ENCODE data around the gene P3H4. TPM values are rescaled to one million over a fixed set of nuclear protein-coding genes. Genes with fewer than 3 reads are reported as not detected.
"Not testable (repeated sequence)": the region's sequence is repeated elsewhere in the genome, so short reads cannot be mapped to it uniquely, and the experiment has no call there.

P3H4 gene
- total RNA-seq, 1 experiment from 2014 or later: 36.4 TPM

- ChIA-PET CTCF (interaction anchor here (1.1 to 1.3 kb wide), 2 partner anchors 111 to 116 kb away, joined by 5 read pairs; no protein-coding TSS in a partner anchor), POLR2A (interaction anchor here (0.6 to 4.4 kb wide), 6 partner anchors 11 to 159 kb away, joined by 3 to 35 read pairs (median 3); partner anchors contain the start of genes KLHL10, KLHL11 and ODAD4)
- intact Hi-C loops (cut with micrococcal nuclease): no loop called here
- no peaks in the 10 kb centered on the region for H3K9me3 Mint-ChIP-seq (ENCODE audit: unreplicated experiment)
- H3K4me1 Mint-ChIP-seq (ENCODE audit: insufficient read depth, unreplicated experiment): no peaks in the 10 kb centered on the region
- DNase-seq (ENCODE audit: unreplicated experiment): no peak
- TF ChIP-seq CTCF (IDR thresholded peaks at IDR 0.05; ENCODE audit: unreplicated experiment): no peak
- H3K4me3 Mint-ChIP-seq (ENCODE audit: unreplicated experiment): no peak overlapping the region
- no TSS peak for BruUV-seq (replicated peaks)
- peaks cover 23% of the 10 kb centered on the region for H3K36me3 Mint-ChIP-seq (ENCODE audit: insufficient read depth, unreplicated experiment)
- no peak overlapping the region for H3K27ac Mint-ChIP-seq (ENCODE audit: low read depth, unreplicated experiment)
- H3K27me3 Mint-ChIP-seq (ENCODE audit: insufficient read depth, unreplicated experiment): no peaks in the 10 kb centered on the region
Observed at GRCh38 chr17:41848788-41849187, 37.0 kb upstream of the P3H4 start.

GRCh38 chr17:41844971-41845370 lies 33.2 kb upstream of the P3H4 start:
- CTCF ChIA-PET: no interaction called here
- intact Hi-C loops (cut with micrococcal nuclease): no loop called here
- Mint-ChIP-seq H3K36me3 (ENCODE audit: insufficient read depth, unreplicated experiment) (peaks cover 1% of the 10 kb centered on the region), H3K4me3 (ENCODE audit: unreplicated experiment) (no peak overlapping the region), H3K27ac (ENCODE audit: low read depth, unreplicated experiment) (no peak overlapping the region), H3K4me1 (ENCODE audit: insufficient read depth, unreplicated experiment) (no peaks in the 10 kb centered on the region), H3K9me3 (ENCODE audit: unreplicated experiment) (no peaks in the 10 kb centered on the region), H3K27me3 (ENCODE audit: insufficient read depth, unreplicated experiment) (no peaks in the 10 kb centered on the region)
- no peak for TF ChIP-seq CTCF (IDR thresholded peaks at IDR 0.05; ENCODE audit: unreplicated experiment)
- POLR2A ChIA-PET: no interaction called here
- no TSS peak for BruUV-seq (replicated peaks)
- no peak for DNase-seq (ENCODE audit: unreplicated experiment)

- H3K4me3 Mint-ChIP-seq (ENCODE audit: unreplicated experiment); H3K27me3 Mint-ChIP-seq (ENCODE audit: insufficient read depth, unreplicated experiment); CTCF ChIA-PET; BruUV-seq (replicated peaks); H3K27ac Mint-ChIP-seq (ENCODE audit: low read depth, unreplicated experiment); intact Hi-C loops (cut with micrococcal nuclease); H3K36me3 Mint-ChIP-seq (ENCODE audit: insufficient read depth, unreplicated experiment); H3K4me1 Mint-ChIP-seq (ENCODE audit: insufficient read depth, unreplicated experiment); H3K9me3 Mint-ChIP-seq (ENCODE audit: unreplicated experiment); POLR2A ChIA-PET; DNase-seq (ENCODE audit: unreplicated experiment): not testable (repeated sequence)
Observed at GRCh38 chr17:41840781-41841180, 29.0 kb upstream of the P3H4 start.

- H3K27me3 Mint-ChIP-seq (ENCODE audit: insufficient read depth, unreplicated experiment); intact Hi-C loops (cut with micrococcal nuclease); POLR2A ChIA-PET; H3K27ac Mint-ChIP-seq (ENCODE audit: low read depth, unreplicated experiment); H3K4me3 Mint-ChIP-seq (ENCODE audit: unreplicated experiment); H3K36me3 Mint-ChIP-seq (ENCODE audit: insufficient read depth, unreplicated experiment); BruUV-seq (replicated peaks); H3K4me1 Mint-ChIP-seq (ENCODE audit: insufficient read depth, unreplicated experiment); H3K9me3 Mint-ChIP-seq (ENCODE audit: unreplicated experiment); DNase-seq (ENCODE audit: unreplicated experiment): not testable (repeated sequence)
- CTCF ChIA-PET: interaction anchor here (0.6 to 1.0 kb wide), 3 partner anchors 9 to 38 kb away, joined by 3 read pairs; partner anchors contain the start of gene P3H4
Observed at GRCh38 chr17:41839448-41839847, 27.7 kb upstream of the P3H4 start.

GRCh38 chr17:41837761-41838538 lies 26.2 kb upstream of the P3H4 start, which contains the start of gene KLHL10:
Gene KLHL10, plus strand, starts transcription at chr17:41837825. Its CDS starts 108 bp downstream, at chr17:41837933.
- CTCF ChIA-PET: interaction anchor here (0.6 to 1.1 kb wide), 4 partner anchors 24 to 1261 kb away, joined by 3 to 4 read pairs (median 4); no protein-coding TSS in a partner anchor
- Mint-ChIP-seq H3K4me3 (ENCODE audit: unreplicated experiment) (peak within 1 kb of the TSS; percentile 75), H3K27ac (ENCODE audit: low read depth, unreplicated experiment) (no peak within 1 kb of the TSS), H3K9me3 (ENCODE audit: unreplicated experiment) (no peaks in the 10 kb centered on the region), H3K36me3 (ENCODE audit: insufficient read depth, unreplicated experiment) (peaks cover 12% of the 10 kb centered on the region), H3K27me3 (ENCODE audit: insufficient read depth, unreplicated experiment) (no peaks in the 10 kb centered on the region), H3K4me1 (ENCODE audit: insufficient read depth, unreplicated experiment) (peaks cover 9% of the 10 kb centered on the region)
- no TSS peak for BruUV-seq (replicated peaks)
- POLR2A ChIA-PET: interaction anchor here (1.5 kb wide), 1 partner anchor 10 kb away, joined by 3 read pairs; no protein-coding TSS in a partner anchor
- TF ChIP-seq CTCF (IDR thresholded peaks at IDR 0.05; ENCODE audit: unreplicated experiment): no peak
- intact Hi-C loops (cut with micrococcal nuclease): no loop called here
- no peak for DNase-seq (ENCODE audit: unreplicated experiment)

Data from MCF 10A (cell line).